ENCODE data around the gene TTLL4.

Gene TTLL4

GRCh38 chr2:218785103-218785502 is 74.5 kb downstream of the TTLL4 start:
- DNase-seq (ENCODE audit: low read depth) = no peak

DNA sequence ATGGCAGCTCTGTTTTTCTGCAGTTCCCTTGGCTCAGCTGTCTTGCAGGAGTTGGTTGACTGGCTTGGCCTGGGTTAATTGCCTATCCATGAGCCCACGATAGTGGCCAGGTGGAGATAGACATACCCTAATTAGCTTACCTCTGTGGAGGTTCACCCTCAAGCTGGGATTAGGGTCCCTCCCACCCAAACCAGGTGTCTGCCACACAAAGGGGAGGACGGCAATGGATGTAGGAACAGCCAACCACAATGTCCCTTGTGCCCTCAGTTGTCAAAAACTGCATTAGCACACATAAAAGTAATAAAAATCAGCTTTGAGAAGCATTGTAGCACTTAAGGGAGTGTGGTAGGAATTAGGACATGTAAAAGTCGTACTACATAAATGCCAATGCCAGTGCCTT is 75.5 kb downstream of the TTLL4 start:
- no peak for DNase-seq (ENCODE audit: low read depth)

GRCh38 chr2:218788529-218789255 is 78.1 kb downstream of the TTLL4 start:
- no peak for DNase-seq (ENCODE audit: low read depth)

DNA sequence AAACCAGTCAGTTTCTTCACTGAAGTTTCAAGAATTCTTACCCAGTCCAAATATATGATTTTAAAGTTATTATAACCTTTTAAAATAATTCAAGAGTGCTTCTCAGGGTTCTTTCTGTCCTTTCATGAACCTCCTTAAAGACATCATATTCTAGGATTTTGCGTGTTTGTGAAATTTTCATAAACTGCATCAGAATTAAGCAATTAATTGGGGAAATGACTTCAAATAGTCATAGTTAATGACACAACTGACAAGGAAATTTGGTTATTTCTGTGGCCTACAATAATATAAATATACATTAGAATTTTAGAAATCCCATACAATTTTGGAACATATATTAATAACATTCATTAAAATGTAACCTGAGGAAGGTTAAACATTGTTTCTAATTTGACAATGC is 81.8 kb downstream of the TTLL4 start:
- DNase-seq (ENCODE audit: low read depth) = no peak

GRCh38 chr2:218796691-218797090 is 86.1 kb downstream of the TTLL4 start:
- no peak for DNase-seq (ENCODE audit: low read depth)

DNA sequence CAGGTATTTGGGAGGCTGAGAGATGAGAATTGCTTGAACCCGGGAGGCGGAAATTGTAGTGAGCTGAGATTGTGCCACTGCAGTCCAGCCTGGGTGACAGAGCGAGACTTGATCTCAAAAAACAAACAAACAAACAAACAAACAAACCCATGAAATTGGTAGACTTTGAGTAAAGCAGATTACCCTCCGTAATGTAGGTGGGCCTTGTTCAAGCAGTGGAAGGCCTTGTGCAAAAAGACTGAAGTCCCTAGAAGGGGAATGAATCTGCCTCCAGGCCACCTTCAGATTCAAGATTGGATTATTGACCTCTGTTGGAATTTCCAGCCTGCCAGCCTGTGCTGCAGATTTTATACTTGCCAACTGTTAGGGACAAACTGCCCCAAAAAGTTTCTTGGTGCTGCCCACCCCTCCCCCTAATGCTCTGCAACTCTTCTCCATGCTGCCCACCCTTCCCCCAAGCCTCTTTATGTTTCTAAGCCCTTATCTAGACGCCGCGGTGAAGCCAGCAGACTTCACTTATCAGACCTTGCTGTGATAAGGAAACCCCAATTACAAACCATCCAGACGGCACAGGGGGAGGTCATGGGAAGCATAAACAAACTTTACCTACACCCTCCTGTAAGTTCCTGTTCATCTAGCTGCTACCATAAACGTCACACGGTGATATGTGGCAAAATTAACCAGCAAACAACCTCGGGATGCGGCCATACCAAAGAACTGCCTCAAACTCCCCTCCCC is 88.3 kb downstream of the TTLL4 start:
- DNase-seq (ENCODE audit: low read depth) = no peak

DNA sequence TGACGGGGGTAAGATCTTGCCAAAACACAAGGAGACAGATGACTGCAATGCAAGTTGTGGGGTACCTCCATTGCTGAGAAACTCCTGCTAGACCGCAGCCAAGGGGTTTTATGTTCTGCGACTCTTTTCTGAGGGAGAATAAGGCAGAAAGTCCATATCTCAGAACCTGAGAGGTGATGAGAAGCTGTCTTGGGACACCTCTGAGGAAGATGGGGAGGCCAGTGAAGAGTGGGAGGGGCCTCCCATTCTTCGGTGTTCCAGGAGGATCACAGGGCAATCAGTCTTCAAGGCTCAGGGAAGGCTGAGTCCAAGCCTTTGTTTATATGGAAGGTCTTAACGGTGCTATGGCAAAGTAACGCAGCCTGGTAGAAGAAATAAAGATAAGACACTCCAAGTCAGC is 89.4 kb downstream of the TTLL4 start:
- DNase-seq (ENCODE audit: low read depth) = no peak

- DNase-seq (ENCODE audit: low read depth) = no peak
These were observed 91.9 kb downstream of the TTLL4 start for GRCh38 chr2:218802386-218802994.

DNA sequence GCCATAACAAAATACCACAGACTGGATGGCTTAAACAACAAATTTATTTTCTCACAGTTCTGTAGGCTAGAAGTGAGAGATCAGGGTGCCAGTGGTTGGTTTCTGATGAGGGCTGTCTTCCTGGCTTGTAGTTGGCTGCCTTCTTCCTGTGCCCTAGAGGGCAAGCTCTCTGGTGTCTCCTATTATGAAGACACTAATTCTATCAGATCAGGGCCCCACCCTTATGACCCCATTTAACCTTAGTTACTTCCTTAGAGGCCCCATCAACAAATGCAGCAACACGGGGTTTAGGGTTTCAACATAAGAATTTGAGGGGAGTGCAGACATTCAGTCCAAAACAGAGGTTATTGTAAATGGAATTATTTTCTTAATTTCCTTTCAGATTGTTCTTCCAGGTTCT is 94.2 kb downstream of the TTLL4 start:
- DNase-seq (ENCODE audit: low read depth) = no peak
